Activated CD8-positive, alpha-beta memory T cell treated with anti-CD3 and anti-CD28 coated beads, Interleukin-2, amount 50 U/mL, for 48 hours (primary cell): ENCODE measurements around the gene WDR1.
A peak's percentile ranks its signal among the peaks of the same experiment; 100 is the strongest.

Experiments
- DNase-seq: peaks from one replicate; pipeline ENCODE4 v3.0.0-alpha.2; 2020

WDR1 gene

GRCh38 chr4:10083861-10084641 lies 32.5 kb downstream of the WDR1 start:
- DNase-seq, result no peak

- no peak for DNase-seq
These were observed 33.2 kb downstream of the WDR1 start for GRCh38 chr4:10083331-10083771.

GRCh38 chr4:10082459-10083272 lies 33.9 kb downstream of the WDR1 start:
- peak; percentile 48 for DNase-seq

GRCh38 chr4:10082047-10082446 lies 34.6 kb downstream of the WDR1 start:
- DNase-seq, result peak; percentile 50

GRCh38 chr4:10081218-10081606 lies 35.4 kb downstream of the WDR1 start:
- DNase-seq, result no peak

- no peak for DNase-seq
These were observed 35.9 kb downstream of the WDR1 start for GRCh38 chr4:10080589-10081217.

- DNase-seq, result no peak
These were observed 36.5 kb downstream of the WDR1 start for GRCh38 chr4:10079912-10080588.

GRCh38 chr4:10079256-10079655 lies 37.3 kb downstream of the WDR1 start:
- DNase-seq, result peak; percentile 45

GRCh38 chr4:10078481-10079233 lies 37.9 kb downstream of the WDR1 start:
- DNase-seq, result no peak

GRCh38 chr4:10077483-10078335 lies 38.9 kb downstream of the WDR1 start:
- no peak for DNase-seq

- DNase-seq, result no peak
These were observed 39.5 kb downstream of the WDR1 start for GRCh38 chr4:10077076-10077475.

GRCh38 chr4:10075953-10076391 lies 40.6 kb downstream of the WDR1 start:
- DNase-seq, result no peak

GRCh38 chr4:10075158-10075863 lies 41.3 kb downstream of the WDR1 start:
- no peak for DNase-seq

- no peak for DNase-seq
These were observed 41.9 kb downstream of the WDR1 start for GRCh38 chr4:10074767-10075105.

- DNase-seq, result no peak
These were observed 42.4 kb downstream of the WDR1 start for GRCh38 chr4:10074076-10074766.

- DNase-seq, result no peak
These were observed 44.1 kb downstream of the WDR1 start for GRCh38 chr4:10072420-10073017.

GRCh38 chr4:10069075-10069642 lies 47.4 kb downstream of the WDR1 start:
- no peak for DNase-seq

GRCh38 chr4:10066670-10067651 lies 49.6 kb downstream of the WDR1 start:
- no peak for DNase-seq
